ENCODE data around the gene SCN10A.
A peak's percentile ranks its signal among the peaks of the same experiment; 100 is the strongest.

The SCN10A gene

DNA sequence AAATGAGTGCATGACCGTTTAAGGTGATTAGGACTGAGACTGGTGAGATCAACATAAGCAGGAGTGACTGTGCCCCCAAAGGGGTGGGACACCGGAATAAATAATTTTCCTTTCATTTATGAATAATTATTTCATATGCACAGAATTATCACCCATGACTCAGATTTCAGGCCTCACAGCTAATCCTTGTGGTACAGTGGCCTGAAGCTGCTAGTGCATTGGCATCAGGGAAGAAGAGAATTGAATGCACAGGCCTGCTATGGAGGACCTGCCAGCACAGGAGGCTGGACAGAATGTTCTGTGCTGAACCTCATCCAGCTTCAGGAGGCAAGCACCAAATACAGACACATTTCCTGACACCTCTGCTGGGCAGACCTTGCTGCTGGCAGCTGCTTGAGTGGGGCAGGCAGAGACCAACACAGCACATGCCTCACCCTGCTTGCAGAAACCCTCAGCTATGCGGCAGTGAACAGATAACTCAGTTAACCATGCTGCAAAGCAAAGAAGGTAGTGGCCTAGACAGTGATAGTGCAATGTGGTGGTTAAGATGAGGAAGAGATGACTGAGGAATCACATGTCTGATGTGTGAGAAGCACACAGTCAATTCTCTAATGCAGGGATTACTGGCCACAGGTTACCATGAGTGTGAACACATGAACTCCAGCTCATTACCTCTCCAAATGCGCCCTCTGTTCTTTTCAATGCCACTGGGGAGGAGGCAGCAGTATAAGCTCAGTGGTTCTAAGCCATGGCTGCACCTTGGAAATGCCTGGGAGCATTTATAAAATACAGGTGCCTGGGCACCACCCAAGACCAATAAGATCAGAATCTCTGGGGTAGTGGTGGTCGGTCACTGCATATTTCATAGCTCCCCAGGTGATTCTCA is 98.4 kb downstream of the SCN10A start:
- DNase-seq = no peak

DNA sequence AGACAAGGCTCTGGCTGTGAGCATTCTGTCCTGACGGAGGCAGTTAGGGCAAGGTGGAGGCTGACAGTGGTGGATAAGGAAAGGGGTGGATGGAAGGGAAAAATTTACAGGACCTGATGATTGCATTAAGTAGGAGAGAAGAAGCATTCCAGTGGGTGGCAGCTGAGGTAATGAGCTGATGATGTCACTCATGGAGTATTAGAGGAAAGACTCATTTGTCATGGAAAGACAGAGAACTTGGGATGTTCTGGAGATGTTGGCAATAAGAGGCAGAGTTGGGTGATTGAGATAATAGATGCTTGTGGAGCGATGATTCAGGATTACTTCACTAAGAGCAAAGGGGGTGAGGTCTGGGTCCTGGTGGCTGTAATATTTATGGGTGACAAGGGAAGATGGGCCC is 102.9 kb downstream of the SCN10A start:
- DNase-seq = no peak

DNA sequence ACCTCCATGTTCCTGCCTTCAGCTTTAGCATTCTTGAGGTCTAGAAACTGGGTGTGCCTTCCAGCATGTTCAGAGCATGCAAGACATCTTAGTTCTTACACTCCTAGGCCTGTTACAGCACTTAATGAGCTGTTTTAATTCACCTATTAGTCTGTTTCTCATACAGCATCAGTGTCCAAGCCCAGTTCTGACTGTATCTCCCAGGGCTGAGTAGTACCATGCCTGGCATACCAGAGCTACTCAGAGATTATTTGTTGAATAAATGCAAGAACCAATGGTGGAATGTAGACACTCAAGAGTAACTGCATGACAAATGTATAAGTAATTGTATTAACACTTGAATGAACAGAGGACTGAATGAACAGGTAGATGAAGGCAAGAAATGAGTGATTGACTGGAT is 104.7 kb downstream of the SCN10A start:
- no peak for DNase-seq

DNA sequence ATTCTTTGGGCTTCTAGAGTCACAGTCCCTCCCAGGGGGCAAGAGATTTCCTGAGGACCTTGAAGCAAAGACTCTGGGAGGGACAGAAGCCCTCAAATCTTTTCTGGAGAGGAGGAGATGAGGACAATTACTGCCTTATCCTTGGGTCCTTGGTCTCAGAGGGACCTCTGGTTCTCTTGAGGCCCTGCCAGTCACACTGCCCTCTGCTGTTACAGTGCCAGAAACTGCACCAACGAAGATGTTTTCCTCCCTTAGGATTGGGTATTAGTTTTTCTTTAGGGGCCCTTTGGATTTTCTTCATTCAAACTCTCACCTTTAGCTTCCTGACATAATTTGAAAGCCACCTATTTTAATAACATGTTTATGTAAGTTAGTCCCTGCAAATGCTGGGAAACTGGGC is 108.3 kb downstream of the SCN10A start:
- DNase-seq = no peak

DNA sequence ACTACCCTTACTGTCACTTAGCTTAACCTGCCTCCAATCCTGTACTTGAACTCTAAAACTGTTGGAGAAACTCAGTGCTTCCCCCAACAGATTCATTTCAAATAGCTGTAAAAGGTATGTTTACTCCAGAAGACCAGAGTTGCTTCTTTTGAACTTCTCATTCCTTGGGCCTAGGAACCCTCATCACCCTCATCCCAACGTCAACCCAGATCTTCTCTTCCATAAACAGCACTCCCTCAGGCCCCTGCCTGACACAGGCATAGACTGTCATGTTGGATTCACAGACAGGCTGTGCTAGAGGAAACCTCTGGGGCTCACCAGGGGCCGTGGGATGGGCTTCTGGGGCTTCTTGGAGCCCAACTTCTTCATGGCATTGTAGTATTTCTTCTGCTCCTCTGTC is 109.1 kb downstream of the SCN10A start:
- DNase-seq = no peak

DNA sequence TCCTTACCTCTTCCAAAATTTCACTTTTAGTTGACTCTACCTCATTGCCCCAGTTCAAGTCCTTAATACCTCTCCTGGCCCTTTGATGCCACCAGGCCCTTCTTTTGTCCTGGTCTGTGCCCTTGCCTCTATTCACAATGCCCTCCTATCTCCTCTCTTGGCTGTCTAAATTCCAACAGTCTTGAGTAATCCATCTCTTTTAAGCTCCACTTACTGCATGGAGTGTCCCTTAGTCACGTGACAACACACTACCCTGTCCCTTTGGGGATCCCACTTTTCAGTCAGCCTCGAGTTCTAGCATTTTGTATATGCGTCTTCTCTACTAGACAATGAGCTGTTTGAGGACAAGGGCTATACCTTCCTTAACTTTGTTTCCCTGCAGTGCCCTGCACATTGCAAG is 113.8 kb downstream of the SCN10A start:
- DNase-seq = no peak

DNA sequence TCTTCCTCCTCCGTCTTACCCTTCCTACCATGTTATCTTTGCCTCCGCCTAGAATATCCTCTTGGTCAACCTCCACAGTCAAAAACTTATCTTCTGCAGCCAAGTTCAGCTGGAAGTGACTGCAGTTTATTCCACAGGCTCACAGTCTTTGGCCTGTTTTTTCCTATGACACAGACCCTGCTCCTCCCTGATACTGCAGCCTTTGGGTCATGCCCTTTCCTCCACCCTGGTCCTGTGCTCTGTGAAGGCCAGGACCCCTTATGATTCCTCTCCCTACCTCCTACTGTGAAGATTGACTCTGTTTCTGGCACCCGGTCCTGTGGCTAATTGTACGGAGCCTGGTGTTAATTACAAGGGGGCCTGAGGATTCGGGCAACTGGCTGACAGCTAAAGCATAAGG is 117.3 kb downstream of the SCN10A start:
- no peak for DNase-seq

DNA sequence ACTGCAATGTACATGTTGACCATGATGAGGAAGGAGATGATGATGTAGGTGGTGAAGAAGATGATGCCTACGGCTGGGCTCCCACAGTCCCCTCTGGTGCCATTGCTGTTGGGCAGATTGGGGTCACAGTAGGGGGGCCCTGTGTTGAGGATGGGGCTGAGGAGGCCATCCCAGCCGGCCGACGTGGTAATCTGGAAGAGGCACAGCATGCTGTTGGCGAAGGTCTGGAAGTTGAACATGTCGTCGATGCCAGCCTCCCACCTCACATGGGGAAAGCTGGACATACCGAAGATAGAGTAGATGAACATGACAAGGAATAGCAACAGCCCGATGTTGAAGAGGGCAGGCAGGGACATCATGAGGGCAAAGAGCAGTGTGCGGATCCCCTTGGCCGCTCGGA is 118.0 kb downstream of the SCN10A start:
- no peak for DNase-seq

DNA sequence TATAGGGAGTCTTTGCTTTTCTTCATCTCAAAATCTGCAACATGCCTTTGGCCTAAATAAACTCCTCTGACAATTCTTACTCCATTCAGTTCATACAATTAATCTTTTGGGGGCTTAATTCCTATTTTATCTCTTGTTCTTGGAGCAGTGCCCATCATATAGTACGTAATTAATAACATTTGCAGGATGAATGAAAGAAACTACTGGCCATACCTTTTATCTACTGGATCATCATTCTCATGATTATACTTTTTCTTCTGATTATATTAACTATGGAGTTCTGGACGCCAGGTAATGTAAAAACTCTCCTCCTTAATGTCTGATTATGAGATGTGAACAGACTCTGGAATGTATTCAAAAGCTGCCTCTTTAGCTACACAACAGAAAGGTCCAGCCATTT is 120.0 kb downstream of the SCN10A start:
- no peak for DNase-seq

DNA sequence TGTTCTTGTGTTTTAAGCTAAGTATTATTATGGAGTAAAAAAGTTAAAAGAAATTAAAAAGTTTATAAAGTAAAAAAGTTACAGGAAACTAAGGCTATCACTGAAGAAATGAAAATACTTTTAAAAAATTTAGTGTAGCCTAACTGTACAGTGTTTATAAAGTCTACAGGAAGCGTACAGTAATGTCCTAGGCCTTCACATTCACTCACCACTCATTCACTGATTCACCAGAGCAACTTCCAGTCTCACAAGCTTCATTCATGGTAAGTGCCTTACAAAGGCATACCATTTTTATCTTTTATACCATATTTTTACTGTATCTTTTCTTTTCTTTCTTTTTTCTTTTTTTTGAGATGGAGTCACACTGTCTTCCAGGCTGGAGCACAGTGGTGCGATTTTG is 125.8 kb downstream of the SCN10A start:
- DNase-seq = no peak

DNA sequence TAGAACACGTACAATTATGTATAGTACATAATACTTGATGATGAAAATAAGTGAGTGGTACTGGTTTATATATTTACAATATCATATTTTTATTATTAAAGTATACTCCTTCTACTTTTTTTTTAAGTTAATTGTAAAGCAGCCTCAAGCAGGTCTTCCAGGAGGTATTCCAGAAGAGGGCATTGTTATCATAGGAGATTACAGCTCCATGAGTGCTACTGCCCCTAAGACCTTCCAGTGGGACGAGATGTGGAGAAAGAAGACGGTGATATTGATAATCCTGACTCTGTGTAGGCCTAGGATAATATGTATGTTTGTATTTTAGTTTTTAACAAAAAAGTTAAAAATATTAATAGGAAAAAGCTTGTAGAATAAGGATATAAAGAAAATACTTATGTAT is 126.2 kb downstream of the SCN10A start:
- DNase-seq = no peak

DNA sequence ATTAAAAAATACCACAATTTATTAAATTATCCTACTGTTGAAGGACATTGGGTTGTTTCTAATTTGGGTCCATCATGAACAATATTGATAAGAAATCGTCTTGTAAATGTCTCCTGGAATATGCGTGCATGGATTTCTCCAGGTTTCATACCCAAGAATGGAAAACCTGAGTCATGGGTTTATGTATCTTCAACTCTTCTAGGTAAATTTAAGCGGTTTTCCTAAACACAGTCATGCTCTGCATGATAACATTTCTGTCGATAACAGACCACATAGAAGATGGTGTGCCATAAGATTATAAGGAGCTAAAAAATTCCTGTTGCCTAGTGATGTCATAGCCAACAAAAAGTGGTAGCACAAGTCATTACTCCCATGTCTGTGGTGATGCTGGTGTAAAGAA is 126.7 kb downstream of the SCN10A start:
- no peak for DNase-seq

DNA sequence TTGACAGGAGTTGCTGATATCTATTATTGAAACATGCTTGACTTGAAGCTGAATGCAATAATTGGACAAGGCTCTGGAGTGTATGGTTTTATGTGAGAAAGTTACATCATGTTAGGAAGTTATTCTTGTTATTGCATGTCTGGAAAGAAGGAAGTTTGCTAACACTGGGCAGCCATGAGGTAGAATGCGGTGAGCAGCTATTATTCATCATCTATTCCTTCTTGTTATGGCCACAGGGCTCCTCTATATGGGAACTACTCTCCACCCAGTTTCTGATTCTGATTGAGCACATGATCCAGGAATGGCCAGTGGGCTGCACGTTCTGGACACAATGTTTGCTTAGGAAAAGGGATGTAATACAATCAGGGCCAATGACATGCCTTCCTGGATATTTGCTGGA is 128.7 kb downstream of the SCN10A start:
- DNase-seq = no peak

DNA sequence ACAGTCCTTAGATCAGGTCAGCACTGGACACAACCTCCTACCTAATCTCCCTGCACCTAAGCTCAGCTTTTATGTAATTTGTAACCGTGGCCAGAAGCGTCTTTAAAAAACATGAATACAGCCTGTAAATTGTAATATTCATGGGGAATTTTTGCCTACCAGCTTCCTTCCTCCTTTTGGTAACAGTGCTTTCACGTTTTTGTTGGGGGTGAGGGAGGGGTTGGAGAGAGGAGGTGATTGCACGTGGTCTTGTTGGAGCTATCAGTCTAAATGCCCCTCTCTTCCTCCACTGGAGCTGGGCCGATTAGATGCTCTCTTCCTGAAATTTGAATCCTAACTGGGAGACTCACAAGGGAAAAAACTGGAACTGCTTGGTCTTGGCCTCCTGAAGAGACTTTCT is 131.5 kb downstream of the SCN10A start:
- no peak for DNase-seq

DNA sequence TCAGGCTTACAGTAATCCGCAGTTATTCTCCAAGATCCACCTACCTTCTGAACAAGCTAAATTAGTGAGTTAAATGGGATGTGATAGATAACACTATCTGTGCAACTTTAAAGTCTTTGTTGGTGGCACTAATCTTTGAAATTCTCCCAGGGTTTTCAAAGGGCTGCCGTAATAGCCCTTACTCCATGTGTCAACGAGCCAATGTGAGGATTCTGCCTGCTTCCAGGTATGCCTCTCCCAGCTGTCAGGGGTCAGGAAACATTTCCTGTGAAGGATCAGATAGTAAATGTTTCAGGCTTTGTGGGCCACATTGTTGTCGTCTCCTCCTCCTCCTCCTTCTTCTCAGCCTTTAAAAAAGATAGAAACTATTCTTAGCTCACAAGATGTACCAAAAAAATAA is 146.3 kb downstream of the SCN10A start:
- DNase-seq = no peak

DNA sequence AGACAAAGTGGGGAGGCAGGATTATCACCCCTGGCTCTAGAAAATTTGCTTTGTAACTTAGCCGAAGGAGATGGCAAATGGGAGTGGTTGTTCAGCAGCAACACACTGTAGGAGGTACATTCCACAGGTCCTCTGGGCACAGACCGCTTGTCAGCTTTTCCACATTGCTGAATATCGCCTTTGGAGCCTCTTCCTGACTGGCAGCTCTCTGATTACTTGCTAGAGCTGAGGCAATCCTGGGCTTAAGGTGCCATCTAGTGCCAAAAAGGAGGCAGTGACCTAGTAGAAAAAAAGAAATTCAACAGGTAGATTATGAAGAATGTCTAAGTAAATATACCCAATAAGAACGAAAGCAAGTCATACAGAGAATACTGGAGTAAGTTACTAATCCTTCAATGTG is 153.5 kb downstream of the SCN10A start:
- DNase-seq = peak; percentile 0

DNA sequence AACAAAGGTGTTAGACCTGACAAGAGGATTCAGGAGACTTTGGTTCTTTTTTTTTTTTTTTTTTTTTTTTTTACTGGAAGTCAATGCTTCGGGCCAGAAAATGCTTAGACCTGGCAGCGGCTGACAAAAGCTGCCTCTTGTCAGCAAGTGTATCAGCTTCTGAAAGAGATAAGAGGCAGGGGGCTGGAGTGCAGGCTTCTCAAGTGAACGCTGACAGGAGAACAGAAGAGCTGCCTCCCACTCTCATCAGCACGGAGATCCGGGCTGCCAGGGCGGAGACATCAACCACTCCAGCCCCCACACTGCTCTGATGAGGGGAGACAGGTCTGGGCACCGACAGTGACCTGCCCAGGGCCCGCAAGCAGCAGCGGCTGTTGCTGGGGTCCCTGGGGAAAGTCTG is 157.2 kb downstream of the SCN10A start:
- no peak for DNase-seq

DNA sequence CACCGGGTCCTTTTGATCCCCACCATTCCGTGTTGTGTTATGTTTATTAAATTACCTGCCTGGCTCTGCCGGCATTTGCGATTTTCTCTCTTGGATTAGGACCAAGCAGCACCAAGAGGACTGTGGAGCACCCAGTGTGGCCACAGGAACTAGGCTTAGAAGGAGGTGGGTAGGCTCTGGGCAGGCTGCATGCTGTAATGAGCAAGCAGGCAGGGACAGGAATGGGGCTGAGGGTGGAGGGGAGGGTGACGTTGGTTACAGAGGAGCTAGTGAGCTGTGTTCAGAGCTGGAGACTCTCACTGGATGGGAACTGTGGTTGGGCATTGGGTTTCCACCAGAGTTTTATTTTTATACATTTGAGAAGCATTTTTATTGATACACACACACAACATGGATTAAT is 158.6 kb downstream of the SCN10A start:
- no peak for DNase-seq

DNA sequence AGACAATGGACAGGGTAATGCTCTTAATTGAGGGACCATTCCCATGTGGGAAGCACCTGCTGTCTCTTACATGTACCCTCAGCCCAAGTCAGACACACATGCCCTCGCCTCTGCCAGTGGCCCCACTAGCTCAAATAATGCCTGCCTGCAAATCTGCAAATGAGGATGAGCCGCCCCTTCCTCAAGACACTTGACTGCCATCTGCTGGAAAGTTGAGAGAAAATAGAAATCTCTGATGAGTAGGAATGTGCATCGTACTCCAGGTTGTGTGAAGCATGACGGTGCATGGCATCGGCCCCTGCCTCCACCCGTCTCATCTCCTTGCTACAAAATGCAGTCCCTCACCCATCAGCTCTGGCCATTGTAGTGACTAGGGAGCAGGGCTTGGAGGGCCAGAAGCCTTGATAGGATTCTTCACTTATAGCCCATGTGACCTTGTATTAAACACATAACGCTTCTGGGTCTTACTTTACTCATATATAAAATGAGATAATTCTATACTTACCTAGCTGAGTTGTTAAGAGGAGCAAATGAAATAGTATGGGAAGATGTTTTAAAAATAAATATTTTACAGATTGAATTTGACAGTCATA is 160.2 kb downstream of the SCN10A start:
- peak; percentile 22 for DNase-seq

DNA sequence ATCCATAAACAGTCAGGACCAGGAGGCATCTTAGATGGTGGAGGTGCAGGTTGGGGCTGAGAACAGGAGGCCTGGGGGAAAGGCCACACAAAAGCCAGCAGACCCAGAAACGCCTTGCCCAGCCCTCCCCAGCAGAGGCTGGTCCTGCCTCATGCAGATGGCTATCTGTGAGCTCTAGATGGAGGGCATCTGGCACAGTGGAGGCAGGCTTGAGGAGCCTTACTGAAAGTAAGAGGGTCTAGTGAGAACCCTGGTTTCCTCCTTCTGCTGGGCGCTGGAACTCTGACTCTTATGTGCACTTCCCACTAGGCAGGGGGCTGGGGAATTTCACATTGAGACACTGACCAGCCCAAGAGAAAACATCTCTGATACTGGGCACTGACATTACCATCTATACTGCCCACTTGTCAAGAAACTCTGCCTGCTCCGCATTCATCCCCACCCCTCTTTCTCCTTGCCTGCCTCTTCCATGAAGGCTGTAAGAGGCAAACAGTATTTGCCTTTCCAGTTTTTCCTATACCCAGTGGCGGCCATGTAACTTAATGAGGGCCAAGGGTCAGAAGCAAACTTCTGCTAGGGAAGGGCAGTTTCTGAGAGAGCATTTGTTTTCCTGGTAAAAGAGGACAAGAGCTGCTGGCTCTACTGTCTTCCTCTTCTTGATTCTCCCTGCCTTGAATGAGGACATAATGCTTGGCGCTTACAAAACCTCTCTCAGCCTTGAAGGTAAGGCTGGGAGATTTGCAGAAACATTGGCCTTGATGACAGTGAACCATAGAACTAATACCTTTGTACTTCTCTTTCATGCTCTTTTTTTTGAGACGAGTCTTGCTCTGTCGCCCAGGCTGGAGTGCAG is 162.1 kb downstream of the SCN10A start:
- no peak for DNase-seq

DNA sequence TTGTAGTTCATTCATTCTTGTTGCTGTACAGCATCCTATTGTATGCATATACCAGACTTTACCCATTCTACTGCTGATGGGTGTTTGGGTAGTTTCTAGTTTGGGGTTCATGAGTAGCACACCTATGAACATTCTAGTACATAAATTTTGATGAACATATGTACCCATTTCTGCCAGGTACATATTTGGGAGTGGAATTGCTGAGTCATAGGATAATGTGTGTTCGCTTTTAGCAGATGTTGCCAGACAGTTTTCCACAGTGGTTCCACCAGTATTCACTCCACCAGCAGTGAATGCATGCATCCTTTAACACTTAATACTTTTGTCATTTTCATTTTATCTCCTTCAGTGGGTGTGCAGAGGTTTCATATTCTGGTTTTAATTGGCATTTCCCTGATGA is 163.1 kb downstream of the SCN10A start:
- no peak for DNase-seq

DNA sequence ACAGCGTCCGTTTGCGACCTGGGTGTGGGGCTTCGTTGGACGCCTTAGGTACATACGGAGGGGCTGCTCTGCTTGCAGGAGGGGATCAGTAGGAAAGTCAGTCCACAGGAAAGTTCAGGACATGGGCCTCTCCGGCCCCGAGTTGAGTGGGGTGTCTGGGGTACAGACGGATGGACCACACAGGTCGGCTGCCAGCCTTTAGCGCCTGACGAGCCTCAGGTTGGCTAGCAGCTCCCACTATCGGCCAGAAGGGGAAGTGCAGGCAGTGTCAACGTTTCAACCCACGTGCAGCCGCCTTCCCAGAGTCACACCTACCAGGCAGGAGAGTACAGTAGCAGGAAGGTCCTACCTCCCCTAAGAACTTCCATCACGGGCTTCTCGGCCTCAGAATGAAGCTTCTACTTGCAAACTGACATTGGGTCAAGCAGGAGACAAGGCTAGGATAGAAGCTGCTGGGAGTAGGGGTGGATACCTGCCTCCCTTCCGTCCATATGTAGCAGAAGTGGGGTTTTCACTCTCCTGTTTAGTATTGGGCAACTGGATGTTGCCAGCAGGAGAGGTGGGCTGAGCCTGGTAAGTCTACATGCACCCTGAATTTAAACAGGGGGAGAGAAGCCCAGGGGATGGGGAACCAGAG is 164.7 kb downstream of the SCN10A start:
- DNase-seq = peak; percentile 0

DNA sequence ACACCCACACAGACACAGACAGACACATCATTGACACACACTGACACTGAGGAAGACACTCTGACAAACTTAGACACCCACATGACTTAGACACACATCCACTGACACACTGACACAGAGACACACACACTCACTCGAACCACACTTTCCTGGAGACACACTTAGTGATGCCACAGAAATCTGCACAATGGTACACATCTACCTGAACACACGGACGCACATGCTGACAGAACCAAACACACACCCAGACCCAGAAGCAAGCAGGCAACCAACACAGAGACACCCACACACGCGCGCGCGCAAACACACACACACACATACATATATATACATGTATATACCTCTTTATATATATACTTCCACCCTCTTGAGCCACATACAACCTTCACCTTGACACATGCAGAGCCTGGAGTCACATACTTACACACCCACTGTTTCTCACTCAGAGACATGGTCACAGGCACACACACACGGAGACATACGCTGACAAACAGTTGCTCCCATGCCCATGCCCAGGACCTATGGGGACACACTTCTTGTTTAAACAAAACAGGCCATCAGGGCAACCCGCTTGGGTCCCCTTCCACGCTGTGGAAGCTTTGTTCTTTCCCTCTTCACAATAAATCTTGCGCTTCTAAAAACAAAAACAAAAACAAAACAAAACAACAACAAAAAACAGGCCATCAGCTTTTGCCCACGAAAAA is 165.6 kb downstream of the SCN10A start:
- DNase-seq = no peak

Measured in DMS153 (cell line).